Measurements from ENCODE around the gene PIP4K2A. TPM values are rescaled to one million over a fixed set of nuclear protein-coding genes. Genes with fewer than 3 reads are reported as not detected.

The PIP4K2A gene
- total RNA-seq, 3 donors from 2014 or later (not counting 1 experiment from before 2014, with no cell fraction given) = 311 to 423 (median 405) TPM

DNA sequence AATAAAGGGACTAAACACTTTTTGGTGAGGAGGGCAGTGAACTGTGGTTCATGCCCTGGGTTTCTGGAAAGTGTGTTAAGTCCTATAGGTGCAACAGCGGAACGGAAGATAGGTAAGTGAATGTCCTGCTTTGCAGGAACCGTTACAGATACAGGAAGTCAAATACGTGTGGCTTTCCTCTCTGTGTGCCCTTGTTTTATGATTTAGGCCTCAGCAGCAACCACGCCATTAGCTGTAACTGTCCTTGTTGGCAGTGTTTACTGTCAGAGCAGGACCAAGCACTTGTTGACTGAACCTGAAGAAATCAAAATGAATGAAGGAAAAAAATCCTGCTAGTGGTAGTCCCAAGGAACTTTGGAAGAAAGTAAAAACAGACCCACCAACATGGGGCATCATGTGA is 150.3 kb downstream of the PIP4K2A start:
- WGBS (ENCODE audit: insufficient coverage) = 23% methylated on average over 5 of the region's 5 CpGs
- no peak for TF ChIP-seq CTCF (IDR thresholded peaks at IDR 0.05)
- Mint-ChIP-seq H3K9me3 (no peaks in the 10 kb centered on the region), H3K4me1 (peaks cover 50 to 70% of the 10 kb centered on the region in 2 donors), H3K36me3 (peaks cover 22% of the 10 kb centered on the region), H3K27ac (peak overlapping the region; percentile 80 to 93), H3K4me3 (peak overlapping the region; percentile 61), H3K27me3 (ENCODE audit: low read depth in 2 of 2) (no peaks in the 10 kb centered on the region)
- intact Hi-C loops (cut with micrococcal nuclease) = no loop called here
- Histone ChIP-seq H3K4me1 (ENCODE audit: control insufficient read depth, insufficient read depth, low read length) (peaks cover 28% of the 10 kb centered on the region), H3K9me3 (ENCODE audit: control insufficient read depth, insufficient read depth, low read length) (no peaks in the 10 kb centered on the region), H3K27me3 (ENCODE audit: control insufficient read depth, insufficient read depth, low read length) (no peaks in the 10 kb centered on the region), H3K4me3 (ENCODE audit: low read length) (no peak overlapping the region), H3K36me3 (ENCODE audit: control insufficient read depth, insufficient read depth, low read length) (peaks cover 75% of the 10 kb centered on the region), H3K27ac (ENCODE audit: low read length) (peak overlapping the region; percentile 58)
- peak in 2 of 3 donors; percentile 10 to 63 for ATAC-seq
- DNase-seq = no peak

DNA sequence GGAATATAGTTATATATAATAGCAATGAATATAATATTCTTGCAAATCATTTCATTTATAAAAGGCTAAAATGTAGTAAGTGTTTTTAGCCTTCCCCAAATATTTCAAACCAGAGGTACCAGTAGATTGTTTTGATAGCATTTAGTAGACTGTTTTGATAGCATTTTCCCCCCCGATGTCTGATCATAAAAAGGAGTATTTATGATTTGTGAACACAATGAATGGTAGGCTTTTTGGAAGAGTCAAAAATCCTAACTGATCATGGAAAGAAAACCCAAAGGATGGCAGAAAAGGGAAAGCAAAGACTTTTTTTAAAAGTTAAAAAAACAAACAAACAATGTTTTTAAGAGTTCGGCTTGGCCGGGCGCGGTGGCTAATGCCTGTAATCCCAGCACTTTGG is 152.5 kb downstream of the PIP4K2A start:
- Histone ChIP-seq H3K9me3 (ENCODE audit: control insufficient read depth, insufficient read depth, low read length) (no peaks in the 10 kb centered on the region), H3K27me3 (ENCODE audit: control insufficient read depth, insufficient read depth, low read length) (no peaks in the 10 kb centered on the region), H3K4me3 (ENCODE audit: low read length) (no peak overlapping the region), H3K36me3 (ENCODE audit: control insufficient read depth, insufficient read depth, low read length) (peaks cover 65% of the 10 kb centered on the region), H3K27ac (ENCODE audit: low read length) (no peak overlapping the region), H3K4me1 (ENCODE audit: control insufficient read depth, insufficient read depth, low read length) (peaks cover 14% of the 10 kb centered on the region)
- Mint-ChIP-seq H3K27ac (no peak overlapping the region), H3K4me3 (no peak overlapping the region), H3K36me3 (peaks cover 16% of the 10 kb centered on the region), H3K9me3 (no peaks in the 10 kb centered on the region), H3K27me3 (ENCODE audit: low read depth in 2 of 2) (no peaks in the 10 kb centered on the region), H3K4me1 (peaks cover 37 to 54% of the 10 kb centered on the region in 2 donors)
- ATAC-seq (no peak), DNase-seq (no peak)
- intact Hi-C loops (cut with micrococcal nuclease) = no loop called here
- 98% methylated on average over 5 of the region's 5 CpGs for WGBS (ENCODE audit: insufficient coverage)
- TF ChIP-seq CTCF (IDR thresholded peaks at IDR 0.05) = no peak

DNA sequence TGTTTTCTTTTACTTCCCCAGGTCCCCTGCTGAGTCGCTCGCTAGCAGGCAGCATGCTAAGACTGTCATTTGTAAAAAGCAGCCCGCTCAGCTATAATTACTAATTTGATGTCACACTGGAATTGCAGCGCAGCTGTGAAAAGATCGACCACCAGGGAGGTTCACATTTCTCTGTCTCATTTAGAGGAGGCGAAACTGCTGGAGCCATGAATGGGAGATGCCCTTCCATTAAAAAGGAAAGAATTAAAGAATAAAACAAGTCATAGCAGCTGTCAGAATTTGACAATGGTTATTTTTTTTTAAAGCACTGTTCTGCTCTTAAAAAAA is 153.5 kb downstream of the PIP4K2A start:
- no peak for ATAC-seq
- H3K27me3 Mint-ChIP-seq (ENCODE audit: low read depth in 2 of 2) = no peaks in the 10 kb centered on the region
- H3K9me3 ChIP-seq (ENCODE audit: control insufficient read depth, insufficient read depth, low read length) = no peaks in the 10 kb centered on the region

More for the DNA sequence above, 153.5 kb downstream of the PIP4K2A start:
- H3K4me1 ChIP-seq (ENCODE audit: control insufficient read depth, insufficient read depth, low read length) = peaks cover 14% of the 10 kb centered on the region
- no peak for TF ChIP-seq CTCF (IDR thresholded peaks at IDR 0.05)
- DNase-seq = no peak
- H3K27ac Mint-ChIP-seq = peak overlapping the region; percentile 55 to 75
- intact Hi-C loops (cut with micrococcal nuclease) = no loop called here
- H3K4me3 Mint-ChIP-seq = no peak overlapping the region
- H3K9me3 Mint-ChIP-seq = no peaks in the 10 kb centered on the region
- H3K27ac ChIP-seq (ENCODE audit: low read length) = no peak overlapping the region
- 96% methylated on average over 6 of the region's 6 CpGs for WGBS (ENCODE audit: insufficient coverage)
- H3K36me3 ChIP-seq (ENCODE audit: control insufficient read depth, insufficient read depth, low read length) = peaks cover 63% of the 10 kb centered on the region
- H3K36me3 Mint-ChIP-seq = peaks cover 6% of the 10 kb centered on the region
- H3K4me1 Mint-ChIP-seq = peaks cover 27 to 43% of the 10 kb centered on the region in 2 donors
- H3K4me3 ChIP-seq (ENCODE audit: low read length) = no peak overlapping the region
- no peaks in the 10 kb centered on the region for H3K27me3 ChIP-seq (ENCODE audit: control insufficient read depth, insufficient read depth, low read length)

Data from natural killer cell (primary cell).